SK-N-SH treated with all-trans-retinoic acid at 6 μM for 48 hours (cell line): ENCODE measurements around the gene SREBF1.

ENCODE experiments used
- CSDC2 ChIP-seq: fragments of 250-450 bp; sonication (Bioruptor Pico); IDR thresholded peaks from 2 replicates; pipeline ENCODE4 v1.5.0; 2020; ENCODE audit warnings: mild to moderate bottlenecking, moderate library complexity
- PPARA ChIP-seq: fragments of 250-450 bp; sonication (Bioruptor Pico); IDR thresholded peaks from 2 replicates; pipeline ENCODE4 v1.5.0; 2020; ENCODE audit warnings: mild to moderate bottlenecking, borderline replicate concordance
- RARB ChIP-seq: fragments of 250-450 bp; sonication (Bioruptor Pico); IDR thresholded peaks from 2 replicates; pipeline ENCODE4 v1.8.0; 2021; ENCODE audit warnings: mild to moderate bottlenecking, moderate library complexity
- SNAI2 ChIP-seq: fragments of 250-450 bp; sonication (Bioruptor Pico); IDR thresholded peaks from 2 replicates; pipeline ENCODE4 v1.5.0; 2020; ENCODE audit warnings: mild to moderate bottlenecking, moderate library complexity
- ZFP3 ChIP-seq: fragments of 250-450 bp; sonication (Bioruptor Pico); IDR thresholded peaks from 2 replicates; pipeline ENCODE4 v1.5.0; 2020; ENCODE audit warnings: mild to moderate bottlenecking, moderate library complexity
- ZNF565 ChIP-seq: fragments of 450-650 bp; formaldehyde crosslinking; conservative IDR thresholded peaks from 2 replicates; pipeline ENCODE4 v1.5.0; 2020; ENCODE audit warnings: low read depth, mild to moderate bottlenecking, moderate library complexity
- ZNF8 ChIP-seq: fragments of 450-650 bp; formaldehyde crosslinking; IDR thresholded peaks from 2 replicates; pipeline ENCODE4 v1.5.0; 2020; ENCODE audit warnings: mild to moderate bottlenecking, moderate library complexity
- TF ChIP-seq, protein P1 (sequence below): fragments of 250-450 bp; sonication (Bioruptor Pico); IDR thresholded peaks from 2 replicates; pipeline ENCODE4 v1.8.0; 2020; ENCODE audit warnings: mild to moderate bottlenecking, moderate library complexity, borderline replicate concordance
- TF ChIP-seq, protein P2 (sequence below): fragments of 250-450 bp; sonication (Bioruptor Pico); IDR thresholded peaks from 2 replicates; pipeline ENCODE4 v1.8.0; 2021; ENCODE audit warnings: low read depth, mild to moderate bottlenecking, moderate library complexity, borderline replicate concordance

DNA sequence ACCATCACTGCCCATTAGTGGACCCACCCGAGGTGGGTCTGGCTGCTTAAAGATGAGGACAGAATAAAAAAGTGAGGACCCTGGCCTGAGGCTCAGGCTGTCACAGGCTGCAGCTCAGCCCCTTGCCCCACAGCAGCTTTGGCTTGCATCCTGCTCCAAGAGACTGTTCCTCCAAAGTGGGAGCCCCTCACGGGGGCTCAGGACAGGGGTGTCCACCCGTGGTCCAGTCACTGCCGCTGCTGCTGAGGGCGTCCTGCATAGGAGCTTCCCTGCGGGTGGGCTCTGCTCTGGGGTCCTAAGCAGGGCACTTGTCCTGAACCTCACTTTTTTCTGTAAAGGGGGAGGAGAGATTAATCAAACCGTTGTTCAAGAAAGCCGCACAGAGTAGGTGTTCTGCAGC lies 47.8 kb downstream of the SREBF1 start:
- TF ChIP-seq ZFP3 (CRISPR knock-in tag) = no peak
- TF ChIP-seq ZNF8 (CRISPR knock-in tag) = no peak
- TF ChIP-seq, protein P1, sequence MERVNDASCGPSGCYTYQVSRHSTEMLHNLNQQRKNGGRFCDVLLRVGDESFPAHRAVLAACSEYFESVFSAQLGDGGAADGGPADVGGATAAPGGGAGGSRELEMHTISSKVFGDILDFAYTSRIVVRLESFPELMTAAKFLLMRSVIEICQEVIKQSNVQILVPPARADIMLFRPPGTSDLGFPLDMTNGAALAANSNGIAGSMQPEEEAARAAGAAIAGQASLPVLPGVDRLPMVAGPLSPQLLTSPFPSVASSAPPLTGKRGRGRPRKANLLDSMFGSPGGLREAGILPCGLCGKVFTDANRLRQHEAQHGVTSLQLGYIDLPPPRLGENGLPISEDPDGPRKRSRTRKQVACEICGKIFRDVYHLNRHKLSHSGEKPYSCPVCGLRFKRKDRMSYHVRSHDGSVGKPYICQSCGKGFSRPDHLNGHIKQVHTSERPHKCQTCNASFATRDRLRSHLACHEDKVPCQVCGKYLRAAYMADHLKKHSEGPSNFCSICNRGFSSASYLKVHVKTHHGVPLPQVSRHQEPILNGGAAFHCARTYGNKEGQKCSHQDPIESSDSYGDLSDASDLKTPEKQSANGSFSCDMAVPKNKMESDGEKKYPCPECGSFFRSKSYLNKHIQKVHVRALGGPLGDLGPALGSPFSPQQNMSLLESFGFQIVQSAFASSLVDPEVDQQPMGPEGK (CRISPR knock-in tag) = no peak
- TF ChIP-seq SNAI2 = no peak
- TF ChIP-seq RARB (CRISPR knock-in tag) = no peak
- no peak for TF ChIP-seq CSDC2
- TF ChIP-seq, protein P2, sequence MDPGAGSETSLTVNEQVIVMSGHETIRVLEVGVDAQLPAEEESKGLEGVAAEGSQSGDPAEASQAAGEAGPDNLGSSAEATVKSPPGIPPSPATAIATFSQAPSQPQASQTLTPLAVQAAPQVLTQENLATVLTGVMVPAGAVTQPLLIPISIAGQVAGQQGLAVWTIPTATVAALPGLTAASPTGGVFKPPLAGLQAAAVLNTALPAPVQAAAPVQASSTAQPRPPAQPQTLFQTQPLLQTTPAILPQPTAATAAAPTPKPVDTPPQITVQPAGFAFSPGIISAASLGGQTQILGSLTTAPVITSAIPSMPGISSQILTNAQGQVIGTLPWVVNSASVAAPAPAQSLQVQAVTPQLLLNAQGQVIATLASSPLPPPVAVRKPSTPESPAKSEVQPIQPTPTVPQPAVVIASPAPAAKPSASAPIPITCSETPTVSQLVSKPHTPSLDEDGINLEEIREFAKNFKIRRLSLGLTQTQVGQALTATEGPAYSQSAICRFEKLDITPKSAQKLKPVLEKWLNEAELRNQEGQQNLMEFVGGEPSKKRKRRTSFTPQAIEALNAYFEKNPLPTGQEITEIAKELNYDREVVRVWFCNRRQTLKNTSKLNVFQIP (CRISPR knock-in tag) = no peak
- TF ChIP-seq PPARA = no peak
- no peak for TF ChIP-seq ZNF565
